ENCODE results near the gene CPXM1. TPM values are rescaled to one million over a fixed set of nuclear protein-coding genes. Genes with fewer than 3 reads are reported as not detected.

CPXM1 gene
- total and polyA plus RNA-seq, 3 experiments from 2014 or later: 0.46 to 0.71 TPM; not detected in 1

DNA sequence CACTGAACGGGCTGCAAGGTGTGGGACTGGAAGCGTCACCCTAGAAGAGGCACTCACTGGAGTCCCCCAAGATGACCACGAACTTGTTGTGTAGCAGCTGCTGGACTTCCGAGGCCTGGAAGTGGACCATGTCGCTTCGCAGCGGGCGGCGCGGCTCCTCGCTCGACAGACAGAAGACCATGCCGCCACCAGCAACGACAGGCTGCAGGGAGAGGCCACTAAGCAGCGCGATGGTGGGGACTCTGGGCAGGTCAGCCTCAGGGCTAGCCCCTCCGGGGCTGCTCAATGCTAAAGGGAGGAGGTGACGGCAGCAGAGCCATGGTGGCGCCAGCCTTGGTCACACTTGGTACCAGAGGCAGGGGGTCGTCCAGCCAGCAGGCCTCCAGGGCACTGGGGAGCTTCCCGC lies 39.3 kb upstream of the CPXM1 start:
- CTCF ChIA-PET: interaction anchor here (0.8 to 1.8 kb wide), 5 partner anchors 12 to 187 kb away, joined by 3 to 5 read pairs (median 3); partner anchors contain the start of gene NOP56
- Mint-ChIP-seq H3K27me3 (no peaks in the 10 kb centered on the region), H3K4me3 (peak overlapping the region; percentile 84 to 92 (median 87)), H3K4me1 (peaks cover 29 to 53% (median 35%) of the 10 kb centered on the region in 3 donors), H3K36me3 (peaks cover 0 to 31% (median 14%) of the 10 kb centered on the region in 3 donors), H3K27ac (peak overlapping the region; percentile 65 to 95 (median 82)), H3K9me3 (no peaks in the 10 kb centered on the region)
- no peaks in the 10 kb centered on the region for H3K36me3 ChIP-seq (ENCODE audit: insufficient read depth, low read length)
- no peak for DNase-seq
- H3K27me3 ChIP-seq (ENCODE audit: insufficient read depth, low read length, poor library complexity, severe bottlenecking): no peaks in the 10 kb centered on the region
- H3K4me1 ChIP-seq (ENCODE audit: insufficient read depth, low read length): peaks cover 23% of the 10 kb centered on the region
- H3K27ac ChIP-seq (ENCODE audit: low read depth, low read length): no peak overlapping the region
- H3K4me3 ChIP-seq (ENCODE audit: low read length): peak overlapping the region; percentile 87
- POLR2A ChIA-PET: interaction anchor here (0.5 to 1.9 kb wide), 5 partner anchors 15 to 175 kb away, joined by 3 to 6 read pairs (median 3); partner anchors contain the start of gene IDH3B
- H3K9me3 ChIP-seq (ENCODE audit: low read length): no peaks in the 10 kb centered on the region

DNA sequence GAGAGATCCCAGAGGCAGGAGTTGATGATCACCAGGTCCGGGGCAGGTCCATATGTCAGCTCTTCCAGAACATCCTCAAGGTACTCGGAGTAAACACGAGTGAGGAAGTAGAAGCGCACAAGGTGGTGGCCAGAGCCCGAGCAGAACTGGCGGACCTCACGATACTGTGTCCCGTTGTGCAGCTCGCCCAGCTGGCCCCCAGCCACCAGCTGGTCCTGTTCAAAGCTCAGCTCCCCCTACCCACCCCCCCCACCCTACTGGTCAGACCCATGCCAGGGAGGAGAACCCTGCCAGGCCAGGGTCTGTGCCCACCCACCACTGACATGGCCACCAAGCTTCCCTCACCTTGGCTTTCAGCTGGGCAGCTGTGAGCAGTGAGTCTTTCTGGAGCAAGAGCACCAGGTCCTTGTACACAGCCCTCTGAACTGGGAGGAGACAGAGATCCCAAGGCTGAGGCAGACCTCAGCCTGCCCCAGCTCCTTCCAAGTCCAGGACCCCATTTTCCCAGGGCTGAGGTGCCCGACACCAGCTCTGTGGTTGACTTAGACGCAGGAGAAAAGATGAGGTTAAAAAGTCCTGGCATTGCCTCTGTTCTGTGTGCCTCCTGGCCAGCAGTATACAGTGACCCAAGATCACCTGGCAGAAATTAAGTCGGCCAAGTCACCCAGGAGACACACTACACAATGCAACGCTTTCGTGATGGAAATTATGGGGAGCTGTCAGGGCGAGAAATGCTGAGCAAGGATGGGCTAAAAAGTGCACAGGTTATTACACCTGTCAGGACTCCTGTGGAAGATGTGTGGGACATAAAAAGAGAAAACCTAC lies 38.6 kb upstream of the CPXM1 start:
- Histone ChIP-seq H3K9me3 (ENCODE audit: low read length) (no peaks in the 10 kb centered on the region), H3K4me1 (ENCODE audit: insufficient read depth, low read length) (peaks cover 23% of the 10 kb centered on the region), H3K4me3 (ENCODE audit: low read length) (peak overlapping the region; percentile 87), H3K27ac (ENCODE audit: low read depth, low read length) (no peak overlapping the region), H3K27me3 (ENCODE audit: insufficient read depth, low read length, poor library complexity, severe bottlenecking) (no peaks in the 10 kb centered on the region), H3K36me3 (ENCODE audit: insufficient read depth, low read length) (no peaks in the 10 kb centered on the region)
- H3K27ac Mint-ChIP-seq: peak overlapping the region; percentile 65 to 95 (median 82)
- peak overlapping the region; percentile 84 to 92 (median 87) for H3K4me3 Mint-ChIP-seq
- CTCF ChIA-PET: interaction anchor here (1.1 to 1.7 kb wide), 3 partner anchors 10 to 86 kb away, joined by 3 to 5 read pairs (median 4); no protein-coding TSS in a partner anchor
- H3K36me3 Mint-ChIP-seq: peaks cover 0 to 31% (median 12%) of the 10 kb centered on the region in 3 donors
- no peaks in the 10 kb centered on the region for H3K9me3 Mint-ChIP-seq
- DNase-seq: no peak
- POLR2A ChIA-PET: interaction anchor here (0.7 to 1.7 kb wide), 2 partner anchors 75 to 98 kb away, joined by 3 read pairs; no protein-coding TSS in a partner anchor
- peaks cover 23 to 46% (median 28%) of the 10 kb centered on the region in 3 donors for H3K4me1 Mint-ChIP-seq
- H3K27me3 Mint-ChIP-seq: no peaks in the 10 kb centered on the region

DNA sequence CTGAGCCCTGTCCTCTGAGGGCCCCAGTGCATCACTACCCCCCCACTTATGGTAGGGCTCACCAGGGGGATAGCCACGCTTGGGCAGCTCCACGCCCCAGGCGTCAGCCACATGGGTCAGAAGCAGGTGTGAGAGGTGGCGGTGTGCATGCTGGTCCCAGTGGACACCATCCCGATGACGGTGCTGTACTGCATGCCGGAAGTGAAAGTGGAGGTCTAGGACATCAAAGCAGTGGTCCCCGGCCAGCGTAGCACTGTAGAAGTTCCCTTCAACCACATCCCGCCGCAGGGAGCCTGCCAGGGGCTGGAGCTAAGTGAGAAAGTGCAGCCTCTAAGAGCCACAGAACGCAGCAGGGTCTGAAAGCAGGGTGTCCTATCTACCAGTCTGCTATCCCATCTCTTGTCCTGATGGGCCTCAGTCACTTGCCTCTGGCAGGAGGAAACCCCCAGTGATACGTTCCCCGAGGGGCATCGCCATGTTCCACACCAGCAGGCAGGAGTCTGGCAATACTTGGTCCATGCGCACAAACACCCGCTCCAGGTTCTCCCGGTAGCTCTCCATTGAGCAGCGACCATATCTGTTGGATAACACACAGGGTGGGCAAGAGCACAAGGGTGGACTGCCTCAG lies 37.9 kb upstream of the CPXM1 start:
- Histone ChIP-seq H3K27me3 (ENCODE audit: insufficient read depth, low read length, poor library complexity, severe bottlenecking) (no peaks in the 10 kb centered on the region), H3K36me3 (ENCODE audit: insufficient read depth, low read length) (no peaks in the 10 kb centered on the region), H3K4me3 (ENCODE audit: low read length) (no peak overlapping the region), H3K4me1 (ENCODE audit: insufficient read depth, low read length) (peaks cover 23% of the 10 kb centered on the region), H3K27ac (ENCODE audit: low read depth, low read length) (no peak overlapping the region), H3K9me3 (ENCODE audit: low read length) (no peaks in the 10 kb centered on the region)
- ChIA-PET CTCF (interaction anchor here (1.7 kb wide), 1 partner anchor 11 kb away, joined by 4 read pairs; no protein-coding TSS in a partner anchor), POLR2A (no interaction called here)
- H3K4me3 Mint-ChIP-seq: peak overlapping the region in 6 of 7 donors; percentile 34 to 61 (median 49)
- H3K4me1 Mint-ChIP-seq: peaks cover 19 to 39% (median 20%) of the 10 kb centered on the region in 3 donors
- no peak for DNase-seq
- peaks cover 0 to 30% (median 13%) of the 10 kb centered on the region in 3 donors for H3K36me3 Mint-ChIP-seq
- no peaks in the 10 kb centered on the region for H3K27me3 Mint-ChIP-seq
- peak overlapping the region in 1 of 8 donors; percentile 51 for H3K27ac Mint-ChIP-seq
- no peaks in the 10 kb centered on the region for H3K9me3 Mint-ChIP-seq

- H3K9me3 ChIP-seq (ENCODE audit: low read length): no peaks in the 10 kb centered on the region
- Mint-ChIP-seq H3K9me3 (no peaks in the 10 kb centered on the region), H3K4me3 (peak overlapping the region in 2 of 7 donors; percentile 28 to 60), H3K27me3 (no peaks in the 10 kb centered on the region), H3K4me1 (peaks cover 18 to 35% (median 19%) of the 10 kb centered on the region in 3 donors), H3K27ac (peak overlapping the region in 2 of 8 donors; percentile 5 to 34), H3K36me3 (peaks cover 0 to 28% (median 15%) of the 10 kb centered on the region in 3 donors)
- H3K4me1 ChIP-seq (ENCODE audit: insufficient read depth, low read length): peaks cover 23% of the 10 kb centered on the region
- no peak for DNase-seq
- H3K27me3 ChIP-seq (ENCODE audit: insufficient read depth, low read length, poor library complexity, severe bottlenecking): no peaks in the 10 kb centered on the region
- no peak overlapping the region for H3K4me3 ChIP-seq (ENCODE audit: low read length)
- ChIA-PET CTCF (no interaction called here), POLR2A (no interaction called here)
- no peak overlapping the region for H3K27ac ChIP-seq (ENCODE audit: low read depth, low read length)
- no peaks in the 10 kb centered on the region for H3K36me3 ChIP-seq (ENCODE audit: insufficient read depth, low read length)
Measured at GRCh38 chr20:2837221-2837960, 37.0 kb upstream of the CPXM1 start.

- H3K9me3 ChIP-seq (ENCODE audit: low read length): no peaks in the 10 kb centered on the region
- H3K4me3 ChIP-seq (ENCODE audit: low read length): no peak overlapping the region
- H3K36me3 Mint-ChIP-seq: peaks cover 0 to 26% (median 15%) of the 10 kb centered on the region in 3 donors
- H3K4me3 Mint-ChIP-seq: peak overlapping the region in 1 of 7 donors; percentile 60
- H3K4me1 Mint-ChIP-seq: peaks cover 13 to 32% (median 16%) of the 10 kb centered on the region in 3 donors
- H3K27me3 ChIP-seq (ENCODE audit: insufficient read depth, low read length, poor library complexity, severe bottlenecking): no peaks in the 10 kb centered on the region
- H3K9me3 Mint-ChIP-seq: no peaks in the 10 kb centered on the region
- peak overlapping the region in 2 of 8 donors; percentile 29 to 31 for H3K27ac Mint-ChIP-seq
- no peak for DNase-seq
- H3K4me1 ChIP-seq (ENCODE audit: insufficient read depth, low read length): peaks cover 12% of the 10 kb centered on the region
- ChIA-PET CTCF (no interaction called here), POLR2A (no interaction called here)
- H3K27me3 Mint-ChIP-seq: no peaks in the 10 kb centered on the region
- H3K36me3 ChIP-seq (ENCODE audit: insufficient read depth, low read length): no peaks in the 10 kb centered on the region
- H3K27ac ChIP-seq (ENCODE audit: low read depth, low read length): no peak overlapping the region
Measured at GRCh38 chr20:2836035-2836434, 35.6 kb upstream of the CPXM1 start.

DNA sequence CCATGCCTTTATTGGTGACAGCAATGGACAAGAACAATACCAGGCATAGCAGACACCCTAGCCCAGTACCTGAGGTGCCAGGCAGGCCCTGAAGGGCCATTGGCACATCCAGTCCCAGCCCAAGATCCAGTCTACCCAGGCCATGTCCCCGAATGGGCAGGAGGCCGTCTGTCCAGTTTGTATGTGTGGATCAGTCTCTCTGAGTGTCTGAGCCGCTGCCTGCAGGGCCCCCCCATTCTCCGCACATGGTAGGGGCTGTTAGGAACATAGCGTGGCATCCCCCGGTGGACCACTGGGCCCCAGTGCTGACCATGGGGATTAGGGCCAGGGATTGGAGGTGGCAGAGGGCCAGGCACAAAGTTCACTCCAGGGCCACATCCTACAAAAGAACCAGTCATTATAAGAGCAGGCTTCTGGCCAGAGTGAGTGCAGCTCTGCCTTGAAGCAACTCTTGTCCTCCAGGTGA lies 34.9 kb upstream of the CPXM1 start:
- Mint-ChIP-seq H3K27me3 (no peaks in the 10 kb centered on the region), H3K4me3 (no peak overlapping the region), H3K4me1 (peaks cover 13 to 28% (median 16%) of the 10 kb centered on the region in 3 donors), H3K9me3 (no peaks in the 10 kb centered on the region), H3K36me3 (peaks cover 0 to 23% (median 15%) of the 10 kb centered on the region in 3 donors), H3K27ac (peak overlapping the region in 1 of 8 donors; percentile 56)
- no peak overlapping the region for H3K4me3 ChIP-seq (ENCODE audit: low read length)
- H3K27ac ChIP-seq (ENCODE audit: low read depth, low read length): no peak overlapping the region
- CTCF ChIA-PET: interaction anchor here (0.6 kb wide), 1 partner anchor 20 kb away, joined by 3 read pairs; no protein-coding TSS in a partner anchor
- H3K36me3 ChIP-seq (ENCODE audit: insufficient read depth, low read length): no peaks in the 10 kb centered on the region
- no peaks in the 10 kb centered on the region for H3K27me3 ChIP-seq (ENCODE audit: insufficient read depth, low read length, poor library complexity, severe bottlenecking)
- POLR2A ChIA-PET: no interaction called here
- peaks cover 12% of the 10 kb centered on the region for H3K4me1 ChIP-seq (ENCODE audit: insufficient read depth, low read length)
- no peak for DNase-seq
- no peaks in the 10 kb centered on the region for H3K9me3 ChIP-seq (ENCODE audit: low read length)

DNA sequence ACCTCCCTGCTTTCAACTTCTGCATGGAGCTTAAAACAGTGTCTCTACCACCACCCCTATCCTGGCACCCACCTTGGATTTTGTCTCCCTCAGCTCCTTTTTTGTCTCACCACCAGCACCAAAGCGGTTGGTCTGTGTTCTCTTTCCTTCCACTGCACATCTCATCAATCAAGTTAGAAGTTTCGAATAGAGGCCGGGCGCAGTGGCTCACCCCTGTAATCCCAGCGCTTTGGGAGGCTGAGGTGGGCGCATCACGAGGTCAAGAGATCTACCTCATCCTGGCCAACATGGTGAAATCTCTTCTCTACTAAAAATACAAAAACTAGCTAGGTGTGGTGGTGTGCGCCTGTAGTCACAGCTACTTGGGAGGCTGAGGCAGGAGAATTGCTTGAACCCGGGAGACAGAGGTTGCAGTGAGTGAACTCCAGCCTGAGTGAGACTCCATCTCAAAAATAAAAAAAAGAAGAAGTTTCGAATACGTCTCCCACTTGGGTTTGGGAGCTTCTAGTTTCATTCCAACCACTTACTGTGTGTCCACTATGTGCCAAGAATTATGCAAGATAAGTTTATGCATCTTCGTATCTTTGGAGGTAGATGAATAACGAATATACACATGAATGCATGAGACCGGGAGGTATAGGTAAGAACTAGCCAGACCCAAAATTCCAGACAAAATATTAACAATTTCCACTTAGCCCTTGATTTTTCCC lies 34.1 kb upstream of the CPXM1 start:
- H3K4me1 Mint-ChIP-seq: peaks cover 11 to 24% (median 14%) of the 10 kb centered on the region in 3 donors
- CTCF ChIA-PET: interaction anchor here (0.6 to 1.5 kb wide), 2 partner anchors 17 to 20 kb away, joined by 3 to 5 read pairs; no protein-coding TSS in a partner anchor
- peak overlapping the region in 1 of 7 donors; percentile 8 for H3K4me3 Mint-ChIP-seq

More for the DNA sequence above, 34.1 kb upstream of the CPXM1 start:
- Mint-ChIP-seq H3K9me3 (no peaks in the 10 kb centered on the region), H3K27ac (peak overlapping the region in 3 of 8 donors; percentile 6 to 82 (median 21)), H3K27me3 (peaks cover 0 to 1% of the 10 kb centered on the region in 2 donors), H3K36me3 (peaks cover 0 to 23% (median 15%) of the 10 kb centered on the region in 3 donors)
- Histone ChIP-seq H3K4me3 (ENCODE audit: low read length) (no peak overlapping the region), H3K4me1 (ENCODE audit: insufficient read depth, low read length) (peaks cover 6% of the 10 kb centered on the region), H3K9me3 (ENCODE audit: low read length) (no peaks in the 10 kb centered on the region), H3K27ac (ENCODE audit: low read depth, low read length) (no peak overlapping the region), H3K27me3 (ENCODE audit: insufficient read depth, low read length, poor library complexity, severe bottlenecking) (no peaks in the 10 kb centered on the region), H3K36me3 (ENCODE audit: insufficient read depth, low read length) (no peaks in the 10 kb centered on the region)
- POLR2A ChIA-PET: no interaction called here
- no peak for DNase-seq
